OCI-LY1 (cell line): ENCODE results near the gene PTH.

Source experiments
- H2AFZ ChIP-seq: fragments of 200-600 bp; sonication (generic), shearing (Covaris generic); 2 replicates; pipeline ENCODE4 v1.6.0; 2014; ENCODE audit warnings: antibody characterized with exemption, mild to moderate bottlenecking, low read length
- H3F3A ChIP-seq: fragments of 200-600 bp; sonication (generic), shearing (Covaris generic); 2 replicates; pipeline ENCODE4 v1.6.0; 2014; ENCODE audit warnings: mild to moderate bottlenecking, antibody characterized with exemption, low read length, moderate library complexity; ENCODE audit not compliant: insufficient read depth
- H3K27ac ChIP-seq: fragments of 200-600 bp; sonication (generic); 2 replicates; pipeline ENCODE4 v1.5.1; 2014; ENCODE audit warnings: low read length, mixed run types, mild to moderate bottlenecking, low read depth; ENCODE audit not compliant: poor library complexity, severe bottlenecking
- H3K27me3 ChIP-seq: fragments of 200-600 bp; sonication (generic); 2 replicates; pipeline ENCODE4 v1.6.0; 2014; ENCODE audit warnings: antibody characterized with exemption, mild to moderate bottlenecking, low read length, moderate library complexity; ENCODE audit not compliant: insufficient read depth
- H3K36me3 ChIP-seq: fragments of 200-600 bp; sonication (generic); 2 replicates; pipeline ENCODE4 v1.6.1; 2014; ENCODE audit warnings: mild to moderate bottlenecking, antibody characterized with exemption, low read length, moderate library complexity, mixed read lengths; ENCODE audit not compliant: insufficient read depth
- H3K4me1 ChIP-seq: fragments of 200-600 bp; sonication (generic); 2 replicates; pipeline ENCODE4 v1.5.1; 2014; ENCODE audit warnings: mild to moderate bottlenecking, low read length, moderate library complexity; ENCODE audit not compliant: insufficient read depth, severe bottlenecking
- H3K4me2 ChIP-seq: fragments of 200-600 bp; sonication (generic), shearing (Covaris generic); 2 replicates; pipeline ENCODE4 v1.6.1; 2014; ENCODE audit warnings: low read length
- H3K4me3 ChIP-seq: fragments of 200-600 bp; sonication (generic); 2 replicates; pipeline ENCODE4 v1.5.1; 2014; ENCODE audit warnings: low read length, low read depth, mild to moderate bottlenecking, mixed read lengths; ENCODE audit not compliant: poor library complexity, severe bottlenecking
- H3K79me2 ChIP-seq: fragments of 200-600 bp; shearing (Covaris generic); 2 replicates; pipeline ENCODE4 v1.6.1; 2016; ENCODE audit warnings: mixed run types, low read length, mixed read lengths; ENCODE audit not compliant: insufficient read depth
- H3K9ac ChIP-seq: fragments of 200-600 bp; sonication (generic), shearing (Covaris generic); 2 replicates; pipeline ENCODE4 v1.6.1; 2014; ENCODE audit warnings: mild to moderate bottlenecking, low read length, mixed read lengths
- H3K9me2 ChIP-seq: fragments of 200-600 bp; sonication (generic), shearing (Covaris generic); 2 replicates; pipeline ENCODE4 v1.6.1; 2014; ENCODE audit warnings: low read depth, mild to moderate bottlenecking, low read length, mixed read lengths
- H3K9me3 ChIP-seq: fragments of 200-600 bp; shearing (Covaris generic); 2 replicates; pipeline ENCODE4 v1.6.1; 2014; ENCODE audit warnings: low read length, mixed read lengths
- H4K20me1 ChIP-seq: fragments of 200-600 bp; sonication (generic), shearing (Covaris generic); 2 replicates; pipeline ENCODE4 v1.6.0; 2016; ENCODE audit warnings: mild to moderate bottlenecking, low read length; ENCODE audit not compliant: insufficient read depth
- EZH2 ChIP-seq: fragments of 200-600 bp; sonication (generic), shearing (Covaris generic); IDR thresholded peaks from 2 replicates; pipeline ENCODE4 v1.8.0; 2017; ENCODE audit warnings: borderline replicate concordance, mixed run types, mild to moderate bottlenecking, antibody characterized with exemption, low read length, moderate library complexity, mixed read lengths
- TF ChIP-seq, protein P1 (sequence below): fragments of 200-600 bp; sonication (generic), shearing (Covaris generic); IDR thresholded peaks from 2 replicates; pipeline ENCODE4 v1.5.1; 2017; ENCODE audit warnings: mild to moderate bottlenecking, antibody characterized with exemption, low read length, moderate library complexity, mixed read lengths

The PTH gene

GRCh38 chr11:13462901-13463778 is 32.7 kb downstream of the PTH start, which contains the start of gene BTBD10:
BTBD10 (minus strand) TSS chr11:13463222; CDS start chr11:13445124, 18,098 bp downstream.
- H3K9ac ChIP-seq, result peak within 1 kb of the TSS; percentile 89
- H3K79me2 ChIP-seq, result peaks cover 41% of the 10 kb centered on the region
- peaks cover 22% of the 10 kb centered on the region for H3K4me1 ChIP-seq
- H3K36me3 ChIP-seq, result peaks cover 4% of the 10 kb centered on the region; the same call in 1 of the 2 replicates
- H3K9me3 ChIP-seq, result no peaks in the 10 kb centered on the region
- TF ChIP-seq EZH2, result no peak
- TF ChIP-seq, protein P1, sequence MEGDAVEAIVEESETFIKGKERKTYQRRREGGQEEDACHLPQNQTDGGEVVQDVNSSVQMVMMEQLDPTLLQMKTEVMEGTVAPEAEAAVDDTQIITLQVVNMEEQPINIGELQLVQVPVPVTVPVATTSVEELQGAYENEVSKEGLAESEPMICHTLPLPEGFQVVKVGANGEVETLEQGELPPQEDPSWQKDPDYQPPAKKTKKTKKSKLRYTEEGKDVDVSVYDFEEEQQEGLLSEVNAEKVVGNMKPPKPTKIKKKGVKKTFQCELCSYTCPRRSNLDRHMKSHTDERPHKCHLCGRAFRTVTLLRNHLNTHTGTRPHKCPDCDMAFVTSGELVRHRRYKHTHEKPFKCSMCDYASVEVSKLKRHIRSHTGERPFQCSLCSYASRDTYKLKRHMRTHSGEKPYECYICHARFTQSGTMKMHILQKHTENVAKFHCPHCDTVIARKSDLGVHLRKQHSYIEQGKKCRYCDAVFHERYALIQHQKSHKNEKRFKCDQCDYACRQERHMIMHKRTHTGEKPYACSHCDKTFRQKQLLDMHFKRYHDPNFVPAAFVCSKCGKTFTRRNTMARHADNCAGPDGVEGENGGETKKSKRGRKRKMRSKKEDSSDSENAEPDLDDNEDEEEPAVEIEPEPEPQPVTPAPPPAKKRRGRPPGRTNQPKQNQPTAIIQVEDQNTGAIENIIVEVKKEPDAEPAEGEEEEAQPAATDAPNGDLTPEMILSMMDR, result no peak
- peak within 1 kb of the TSS; percentile 72 for H3K4me3 ChIP-seq
- no peaks in the 10 kb centered on the region for H3K9me2 ChIP-seq
- peak within 1 kb of the TSS; percentile 98 for H3K4me2 ChIP-seq
- H2AFZ ChIP-seq, result 0 out of 2 replicates have a peak within 1 kb of the TSS, but pooled peaks have one; percentile 19
- H3K27me3 ChIP-seq, result no peaks in the 10 kb centered on the region
- H3F3A ChIP-seq, result no peaks in the 10 kb centered on the region
- no peaks in the 10 kb centered on the region for H4K20me1 ChIP-seq
- H3K27ac ChIP-seq, result peak within 1 kb of the TSS; percentile 53

- Histone ChIP-seq H3K36me3 (peaks cover 4% of the 10 kb centered on the region; the same call in 1 of the 2 replicates), H2AFZ (no peak overlapping the region), H4K20me1 (no peaks in the 10 kb centered on the region), H3K4me1 (peaks cover 22% of the 10 kb centered on the region), H3K9me3 (no peaks in the 10 kb centered on the region), H3K79me2 (peaks cover 47% of the 10 kb centered on the region), H3K4me2 (peak overlapping the region; percentile 98), H3K9me2 (no peaks in the 10 kb centered on the region), H3K27me3 (no peaks in the 10 kb centered on the region), H3K4me3 (peak overlapping the region; percentile 72), H3K9ac (peak overlapping the region; percentile 89), H3K27ac (peak overlapping the region; percentile 0), H3F3A (no peaks in the 10 kb centered on the region)
- no peak for TF ChIP-seq EZH2
- TF ChIP-seq, protein P1, result no peak; the same call in 1 of the 2 replicates
Observed at GRCh38 chr11:13462311-13462900, 33.4 kb downstream of the PTH start.

- peak overlapping the region; percentile 89; the same call in 1 of the 2 replicates for H3K9ac ChIP-seq
- no peaks in the 10 kb centered on the region for H3K27me3 ChIP-seq
- H2AFZ ChIP-seq, result no peak overlapping the region
- H3K79me2 ChIP-seq, result peaks cover 56% of the 10 kb centered on the region
- H3K27ac ChIP-seq, result no peak overlapping the region
- peaks cover 4% of the 10 kb centered on the region; the same call in 1 of the 2 replicates for H3K36me3 ChIP-seq
- peaks cover 22% of the 10 kb centered on the region for H3K4me1 ChIP-seq
- H4K20me1 ChIP-seq, result no peaks in the 10 kb centered on the region
- H3K9me2 ChIP-seq, result no peaks in the 10 kb centered on the region
- H3K4me3 ChIP-seq, result peak overlapping the region; percentile 72
- H3K4me2 ChIP-seq, result peak overlapping the region; percentile 98
- H3F3A ChIP-seq, result no peaks in the 10 kb centered on the region
- H3K9me3 ChIP-seq, result no peaks in the 10 kb centered on the region
- TF ChIP-seq, protein P1, result no peak
- TF ChIP-seq EZH2, result no peak
Observed at GRCh38 chr11:13461291-13461690, 34.5 kb downstream of the PTH start.
